ENCODE data around the gene AQP2.

Gene AQP2

GRCh38 chr12:49945394-49946080, 5.0 kb upstream of the AQP2 start:
- TF ChIP-seq, protein P1, sequence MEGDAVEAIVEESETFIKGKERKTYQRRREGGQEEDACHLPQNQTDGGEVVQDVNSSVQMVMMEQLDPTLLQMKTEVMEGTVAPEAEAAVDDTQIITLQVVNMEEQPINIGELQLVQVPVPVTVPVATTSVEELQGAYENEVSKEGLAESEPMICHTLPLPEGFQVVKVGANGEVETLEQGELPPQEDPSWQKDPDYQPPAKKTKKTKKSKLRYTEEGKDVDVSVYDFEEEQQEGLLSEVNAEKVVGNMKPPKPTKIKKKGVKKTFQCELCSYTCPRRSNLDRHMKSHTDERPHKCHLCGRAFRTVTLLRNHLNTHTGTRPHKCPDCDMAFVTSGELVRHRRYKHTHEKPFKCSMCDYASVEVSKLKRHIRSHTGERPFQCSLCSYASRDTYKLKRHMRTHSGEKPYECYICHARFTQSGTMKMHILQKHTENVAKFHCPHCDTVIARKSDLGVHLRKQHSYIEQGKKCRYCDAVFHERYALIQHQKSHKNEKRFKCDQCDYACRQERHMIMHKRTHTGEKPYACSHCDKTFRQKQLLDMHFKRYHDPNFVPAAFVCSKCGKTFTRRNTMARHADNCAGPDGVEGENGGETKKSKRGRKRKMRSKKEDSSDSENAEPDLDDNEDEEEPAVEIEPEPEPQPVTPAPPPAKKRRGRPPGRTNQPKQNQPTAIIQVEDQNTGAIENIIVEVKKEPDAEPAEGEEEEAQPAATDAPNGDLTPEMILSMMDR (conservative IDR thresholded peaks at IDR 0.05; ENCODE audit: low read depth, low read length), result peak; percentile 94
- peak; percentile 83 for DNase-seq (ENCODE audit: low read depth)
- peak overlapping the region; percentile 50 for H3K4me3 ChIP-seq (ENCODE audit: low read depth, low read length)

- TF ChIP-seq, protein P1 (conservative IDR thresholded peaks at IDR 0.05; ENCODE audit: low read depth, low read length), result no peak
- no peak overlapping the region for H3K4me3 ChIP-seq (ENCODE audit: low read depth, low read length)
- DNase-seq (ENCODE audit: low read depth), result no peak
Observed at GRCh38 chr12:49946086-49946485, 4.5 kb upstream of the AQP2 start.

- TF ChIP-seq, protein P1 (conservative IDR thresholded peaks at IDR 0.05; ENCODE audit: low read depth, low read length), result no peak
Observed at GRCh38 chr12:49946497-49946896, 4.0 kb upstream of the AQP2 start.

DNA sequence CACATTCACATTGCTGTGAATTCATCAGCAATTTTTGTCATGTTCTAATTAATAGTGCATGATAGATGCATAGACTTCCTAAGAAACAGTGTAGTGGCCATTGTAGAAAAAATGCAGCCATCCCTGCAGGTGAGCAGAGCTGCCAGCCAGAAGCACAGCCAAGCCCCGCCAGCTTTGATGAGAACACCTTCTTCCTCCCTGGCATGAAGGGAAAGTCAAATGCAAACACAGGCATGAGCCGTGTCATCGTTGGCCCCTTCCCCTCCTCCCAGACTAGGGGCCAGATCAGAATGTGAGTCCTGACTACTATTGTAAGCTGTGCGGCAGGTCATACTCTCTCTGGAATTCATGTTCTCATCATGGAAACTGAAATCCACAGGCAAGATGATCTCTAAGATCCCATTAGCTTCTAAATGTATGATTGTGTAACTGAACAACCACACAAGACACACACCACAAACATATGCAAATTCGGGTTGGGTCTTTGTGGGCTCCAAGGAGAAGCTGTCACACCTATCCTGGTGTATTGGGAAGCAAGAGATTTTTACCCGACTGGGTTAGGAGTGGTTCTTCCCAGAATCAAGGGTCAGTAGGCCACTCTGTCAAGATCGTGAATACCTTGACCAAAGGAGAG, 2.8 kb upstream of the AQP2 start:
- TF ChIP-seq, protein P1 (conservative IDR thresholded peaks at IDR 0.05; ENCODE audit: low read depth, low read length), result no peak
- DNase-seq (ENCODE audit: low read depth), result no peak
- H3K4me3 ChIP-seq (ENCODE audit: low read depth, low read length), result no peak overlapping the region

More at GRCh38 chr12:49946497-49946896, 4.0 kb upstream of the AQP2 start:
- DNase-seq (ENCODE audit: low read depth), result no peak
- no peak overlapping the region for H3K4me3 ChIP-seq (ENCODE audit: low read depth, low read length)

GRCh38 chr12:49948866-49949845, 1.4 kb upstream of the AQP2 start:
- no peak overlapping the region for H3K4me3 ChIP-seq (ENCODE audit: low read depth, low read length)
- DNase-seq (ENCODE audit: low read depth), result no peak
- TF ChIP-seq, protein P1 (conservative IDR thresholded peaks at IDR 0.05; ENCODE audit: low read depth, low read length), result no peak

DNA sequence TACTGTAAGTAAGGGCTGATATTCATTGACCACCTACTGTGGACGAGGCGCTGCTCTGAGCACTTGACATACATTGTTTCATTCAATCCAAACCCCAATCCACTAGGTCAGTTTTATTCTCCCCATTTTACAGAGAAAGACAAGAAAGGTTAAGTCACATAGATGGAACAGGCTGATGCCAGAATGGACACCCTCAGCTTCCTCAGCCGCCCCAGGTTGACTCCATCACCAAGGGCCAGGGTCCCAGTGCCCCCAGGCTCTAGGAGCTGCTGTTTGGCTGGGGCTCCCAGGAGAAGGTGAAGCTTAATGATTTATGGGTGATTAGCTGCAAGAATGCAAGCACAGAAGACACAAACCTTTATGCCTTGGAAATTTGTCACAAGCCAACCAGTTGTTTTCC, 671 bp upstream of the AQP2 start:
- DNase-seq (ENCODE audit: low read depth), result no peak
- no peak overlapping the region for H3K4me3 ChIP-seq (ENCODE audit: low read depth, low read length)
- TF ChIP-seq, protein P1 (conservative IDR thresholded peaks at IDR 0.05; ENCODE audit: low read depth, low read length), result no peak

Data from choroid plexus epithelial cell (primary cell).